ENCODE results near the gene ZNF518B. TPM values are rescaled to one million over a fixed set of nuclear protein-coding genes. Genes with fewer than 3 reads are reported as not detected.
A peak's percentile ranks its signal among the peaks of the same experiment; 100 is the strongest.
"Not testable (repeated sequence)": the region's sequence is repeated elsewhere in the genome, so short reads cannot be mapped to it uniquely, and the experiment has no call there.

Gene ZNF518B
- total RNA-seq, 1 experiment from 2014 or later: 4.7 TPM

- no peak for DNase-seq (ENCODE audit: low read depth)
- in situ Hi-C loops (cut with HindIII; ENCODE audit: low pct_unique_long_range_greater_than_20kb, low sequenced_read_pairs): no loop called here
Observed at GRCh38 chr4:10460313-10461047, 3.3 kb upstream of the ZNF518B start.

DNA sequence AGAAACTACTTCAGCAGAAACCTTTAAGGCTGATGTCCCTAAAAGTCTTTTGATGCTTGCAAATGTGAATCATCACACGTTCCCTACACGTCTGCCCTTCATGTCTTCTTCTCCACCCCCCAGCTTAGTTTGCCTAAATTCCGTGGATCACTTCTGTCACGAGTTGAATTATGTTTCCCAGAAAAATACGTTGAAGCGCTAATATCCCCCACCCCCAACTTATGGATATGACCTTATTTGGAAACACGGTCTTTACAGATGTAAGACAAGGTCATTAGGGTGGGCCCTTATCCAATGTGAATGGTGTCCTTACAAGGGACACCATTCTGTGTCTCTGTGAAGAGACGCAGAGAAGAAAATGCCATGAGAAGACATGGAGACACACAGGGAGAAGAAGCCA is 2.1 kb upstream of the ZNF518B start:
- in situ Hi-C loops (cut with HindIII; ENCODE audit: low pct_unique_long_range_greater_than_20kb, low sequenced_read_pairs): no loop called here

DNA sequence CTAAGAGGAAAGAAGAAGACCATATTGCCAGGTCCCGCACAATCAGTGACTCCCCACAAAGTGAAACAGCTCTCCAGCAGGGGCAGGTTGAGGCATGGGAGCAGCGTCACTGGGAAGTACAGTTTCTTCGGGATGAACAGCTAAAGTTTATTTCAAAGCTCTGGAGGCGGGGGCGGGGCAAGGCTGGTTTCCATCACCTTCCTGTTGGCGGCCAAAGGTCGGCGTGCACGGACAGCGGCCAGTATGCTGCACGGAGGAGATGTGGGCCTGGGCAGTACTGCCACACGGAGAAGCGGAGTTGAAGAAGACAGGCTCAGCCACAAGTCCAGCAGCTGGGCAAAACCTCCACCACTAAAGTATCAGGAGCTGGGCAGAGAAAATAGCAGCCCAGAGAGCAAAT is 951 bp upstream of the ZNF518B start:
- in situ Hi-C loops (cut with HindIII; ENCODE audit: low pct_unique_long_range_greater_than_20kb, low sequenced_read_pairs): no loop called here
- DNase-seq (ENCODE audit: low read depth): no peak

More for the DNA sequence above, 2.1 kb upstream of the ZNF518B start:
- DNase-seq (ENCODE audit: low read depth): no peak

DNA sequence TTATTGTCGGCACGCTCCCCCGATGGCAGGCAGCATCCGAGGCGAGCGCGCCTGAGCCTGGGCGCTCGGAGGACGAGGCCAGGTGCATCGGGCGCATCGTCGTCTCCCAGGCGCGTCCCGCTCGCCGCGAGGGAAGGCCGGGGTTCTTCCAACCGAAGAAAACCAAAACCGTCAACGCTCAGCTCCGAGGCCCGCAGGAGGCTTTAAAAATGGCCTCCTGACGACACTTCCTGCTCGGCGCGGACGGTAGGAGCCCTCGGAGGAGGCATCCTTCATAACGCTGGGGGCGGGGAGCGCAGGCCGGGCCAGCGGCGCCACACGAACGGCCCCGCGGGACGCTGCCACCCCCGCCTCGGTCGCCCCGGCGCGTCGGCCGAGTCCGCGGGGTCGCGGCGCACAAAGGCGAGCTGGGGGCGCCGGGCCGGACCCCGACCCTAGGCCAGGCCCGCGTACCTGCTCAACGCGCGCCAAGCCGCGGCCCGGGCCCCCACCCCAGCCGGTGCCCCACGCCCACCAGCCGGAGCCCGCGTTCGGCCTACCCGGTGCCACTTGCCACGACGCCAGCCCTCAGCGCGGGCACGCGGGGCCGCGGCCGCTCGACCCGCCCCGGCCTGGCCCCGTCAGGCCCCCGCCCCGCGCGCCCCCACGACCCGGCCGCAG is 501 bp downstream of the ZNF518B start:
- peak; percentile 26 for DNase-seq (ENCODE audit: low read depth)
- in situ Hi-C loops (cut with HindIII; ENCODE audit: low pct_unique_long_range_greater_than_20kb, low sequenced_read_pairs): no loop called here

- in situ Hi-C loops (cut with HindIII; ENCODE audit: low pct_unique_long_range_greater_than_20kb, low sequenced_read_pairs): no loop called here
Observed at GRCh38 chr4:10456260-10456594, 999 bp downstream of the ZNF518B start.

GRCh38 chr4:10455133-10455532 is 2.1 kb downstream of the ZNF518B start:
- no peak for DNase-seq (ENCODE audit: low read depth)
- in situ Hi-C loops (cut with HindIII; ENCODE audit: low pct_unique_long_range_greater_than_20kb, low sequenced_read_pairs): no loop called here

More at GRCh38 chr4:10456260-10456594, 999 bp downstream of the ZNF518B start:
- DNase-seq (ENCODE audit: low read depth): no peak

DNA sequence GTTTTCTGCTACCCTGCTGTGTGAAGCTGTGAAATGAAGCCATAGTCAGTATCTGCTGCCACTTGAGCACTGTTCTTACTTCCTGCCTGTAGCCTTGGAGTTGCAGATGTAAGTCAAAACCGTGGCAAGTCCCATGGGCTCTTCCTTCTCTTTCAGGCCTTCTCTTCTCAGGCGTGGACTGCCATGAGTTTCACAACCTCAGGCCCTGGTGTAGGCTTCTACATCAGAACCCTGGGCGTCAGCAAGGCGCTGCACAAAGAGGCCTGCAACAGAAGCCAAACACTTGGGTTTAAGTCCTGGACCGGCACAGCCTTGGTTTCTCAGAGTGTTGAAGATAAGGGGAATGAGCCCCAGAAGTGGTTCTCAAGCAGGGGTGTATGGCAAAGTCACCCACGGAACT is 2.5 kb downstream of the ZNF518B start:
- in situ Hi-C loops (cut with HindIII; ENCODE audit: low pct_unique_long_range_greater_than_20kb, low sequenced_read_pairs): no loop called here
- DNase-seq (ENCODE audit: low read depth): no peak

GRCh38 chr4:10454121-10454520 is 3.1 kb downstream of the ZNF518B start:
- in situ Hi-C loops (cut with HindIII; ENCODE audit: low pct_unique_long_range_greater_than_20kb, low sequenced_read_pairs): no loop called here
- no peak for DNase-seq (ENCODE audit: low read depth)

- in situ Hi-C loops (cut with HindIII; ENCODE audit: low pct_unique_long_range_greater_than_20kb, low sequenced_read_pairs): no loop called here
- DNase-seq (ENCODE audit: low read depth): no peak
Observed at GRCh38 chr4:10448991-10449390, 8.2 kb downstream of the ZNF518B start.

DNA sequence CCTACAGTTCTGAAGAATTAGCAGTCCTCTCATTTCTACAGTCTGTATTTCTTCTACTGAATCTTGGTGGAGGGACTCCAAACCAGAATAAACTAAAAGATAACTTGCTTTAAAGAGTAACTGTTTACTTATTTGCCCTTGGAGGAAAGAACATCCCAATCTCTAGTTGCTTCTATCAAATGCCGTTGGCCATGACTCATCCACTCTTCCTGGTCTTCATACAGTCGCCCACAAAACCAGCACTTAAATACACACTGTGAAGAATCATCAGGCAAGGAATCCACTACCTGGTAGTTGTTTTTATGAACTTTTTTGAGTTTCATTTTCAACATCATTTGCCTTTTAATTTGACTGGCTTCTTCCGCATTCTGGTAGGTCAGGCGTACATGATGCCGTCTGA is 14.2 kb downstream of the ZNF518B start:
- no peak for DNase-seq (ENCODE audit: low read depth)
- in situ Hi-C loops (cut with HindIII; ENCODE audit: low pct_unique_long_range_greater_than_20kb, low sequenced_read_pairs): no loop called here

DNA sequence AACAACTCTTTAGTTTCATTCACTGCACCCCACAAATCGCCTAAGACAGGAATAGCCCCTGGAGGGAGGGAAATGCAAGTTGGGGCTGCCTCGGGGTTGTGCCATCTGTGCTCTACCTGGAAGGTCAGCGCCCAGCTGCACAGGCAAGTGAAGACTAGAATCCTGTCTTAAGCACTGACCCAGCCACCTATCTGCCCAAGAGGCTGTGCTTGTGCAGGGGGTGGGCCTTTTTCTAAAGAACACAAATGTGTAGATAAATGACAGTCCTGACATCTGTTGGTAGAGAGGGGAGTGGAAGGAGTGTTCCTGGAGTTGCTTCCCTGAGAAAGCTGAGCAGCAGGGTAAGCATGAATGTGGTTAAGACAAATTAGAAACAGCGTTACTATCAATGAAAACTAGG is 15.7 kb downstream of the ZNF518B start:
- no peak for DNase-seq (ENCODE audit: low read depth)

DNA sequence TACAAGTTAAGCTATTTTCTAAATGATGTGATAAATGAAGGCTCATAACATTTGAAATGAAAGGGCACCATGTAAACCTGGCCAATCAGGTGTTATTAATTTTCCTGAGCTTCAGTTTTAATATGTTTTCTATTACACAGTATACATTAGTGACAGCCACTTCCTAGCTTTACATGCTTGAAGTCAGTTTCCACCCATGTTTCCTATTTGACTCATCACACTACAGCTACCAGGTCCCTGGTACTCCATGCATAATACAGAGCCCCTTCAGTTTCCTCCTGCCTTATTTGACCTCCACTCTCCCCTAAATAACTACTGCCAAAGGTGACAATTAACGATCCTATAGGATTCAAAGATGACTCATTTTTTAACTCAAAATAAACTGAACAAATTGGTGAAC is 18.3 kb downstream of the ZNF518B start:
- no peak for DNase-seq (ENCODE audit: low read depth)
- in situ Hi-C loops (cut with HindIII; ENCODE audit: low pct_unique_long_range_greater_than_20kb, low sequenced_read_pairs): no loop called here

More for the DNA sequence above, 15.7 kb downstream of the ZNF518B start:
- in situ Hi-C loops (cut with HindIII; ENCODE audit: low pct_unique_long_range_greater_than_20kb, low sequenced_read_pairs): no loop called here

DNA sequence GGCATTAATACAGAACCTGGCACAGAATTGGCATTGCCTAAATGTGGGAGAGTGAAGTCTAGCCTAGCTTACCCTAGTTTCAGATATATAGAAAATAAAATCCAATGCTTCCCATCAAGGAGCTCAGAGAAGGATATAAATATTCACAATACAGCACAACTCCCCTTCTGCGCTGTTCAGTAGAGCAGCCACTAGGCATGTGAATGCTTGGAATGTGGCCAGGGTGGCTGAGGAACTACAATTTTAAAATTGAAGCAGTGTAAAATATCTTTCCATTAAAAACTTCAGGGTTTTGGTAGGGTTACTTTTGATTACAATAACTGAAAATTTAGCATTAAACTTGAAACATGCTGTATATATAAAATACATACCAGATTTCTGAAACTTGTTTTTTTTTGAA is 19.5 kb downstream of the ZNF518B start:
- no peak for DNase-seq (ENCODE audit: low read depth)
- in situ Hi-C loops (cut with HindIII; ENCODE audit: low pct_unique_long_range_greater_than_20kb, low sequenced_read_pairs): no loop called here

GRCh38 chr4:10427680-10428079 is 29.5 kb downstream of the ZNF518B start:
- DNase-seq (ENCODE audit: low read depth); in situ Hi-C loops (cut with HindIII; ENCODE audit: low pct_unique_long_range_greater_than_20kb, low sequenced_read_pairs): not testable (repeated sequence)

DNA sequence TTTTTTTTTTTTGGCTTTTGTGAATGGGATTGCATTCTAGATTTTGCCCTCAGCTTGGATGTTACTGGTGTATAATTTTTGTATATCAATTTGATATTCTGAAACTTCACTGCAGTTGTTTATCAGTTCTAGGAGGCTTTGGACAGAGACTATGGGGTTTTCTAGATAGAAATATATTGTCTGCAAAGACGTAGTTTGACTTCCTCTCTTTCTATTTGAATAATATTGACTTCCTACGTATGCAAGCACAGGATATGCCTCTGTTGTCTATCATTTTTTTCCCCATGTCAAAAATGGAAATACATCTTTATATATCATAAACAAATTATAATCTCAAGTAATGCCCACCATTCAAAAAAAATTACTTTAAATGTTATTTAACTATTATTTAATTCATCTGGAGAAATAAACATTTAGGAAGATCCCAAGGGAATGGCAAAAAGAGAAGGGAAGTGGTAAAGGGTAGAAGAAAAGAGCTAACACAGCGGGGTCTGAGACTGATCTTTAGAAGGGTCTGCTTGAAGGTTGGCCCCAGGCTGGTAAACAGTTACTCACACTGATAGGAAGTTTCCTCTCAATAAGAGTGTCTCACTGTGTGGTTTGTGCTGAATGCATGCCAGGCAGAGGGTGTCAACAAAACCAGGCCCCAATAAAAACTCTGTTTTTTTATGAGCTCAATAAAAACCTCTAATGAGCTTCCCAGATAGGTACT is 35.7 kb downstream of the ZNF518B start:
- in situ Hi-C loops (cut with HindIII; ENCODE audit: low pct_unique_long_range_greater_than_20kb, low sequenced_read_pairs): no loop called here
- DNase-seq (ENCODE audit: low read depth): no peak

- DNase-seq (ENCODE audit: low read depth): no peak
- in situ Hi-C loops (cut with HindIII; ENCODE audit: low pct_unique_long_range_greater_than_20kb, low sequenced_read_pairs): no loop called here
Observed at GRCh38 chr4:10417740-10418139, 39.5 kb downstream of the ZNF518B start.

DNA sequence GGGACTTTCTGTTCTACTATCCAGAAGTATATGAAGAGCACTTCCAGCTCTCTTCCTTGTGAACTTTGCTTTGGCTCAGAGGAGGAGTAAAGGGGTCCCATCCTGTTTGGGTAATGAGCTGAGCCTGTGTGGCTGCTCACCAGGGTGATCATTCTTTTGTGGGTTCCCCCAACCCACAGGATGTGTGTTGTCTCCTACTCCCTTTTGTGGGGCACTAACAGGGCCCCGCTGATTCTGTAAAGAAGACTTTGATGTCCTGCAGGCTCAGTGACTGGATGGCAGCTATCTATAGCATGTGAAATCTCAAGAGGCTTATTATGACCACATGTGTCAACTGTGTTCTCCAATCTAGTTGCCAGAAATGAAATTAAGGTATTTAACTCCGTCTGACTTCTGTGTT is 40.8 kb downstream of the ZNF518B start:
- in situ Hi-C loops (cut with HindIII; ENCODE audit: low pct_unique_long_range_greater_than_20kb, low sequenced_read_pairs): no loop called here
- no peak for DNase-seq (ENCODE audit: low read depth)

DNA sequence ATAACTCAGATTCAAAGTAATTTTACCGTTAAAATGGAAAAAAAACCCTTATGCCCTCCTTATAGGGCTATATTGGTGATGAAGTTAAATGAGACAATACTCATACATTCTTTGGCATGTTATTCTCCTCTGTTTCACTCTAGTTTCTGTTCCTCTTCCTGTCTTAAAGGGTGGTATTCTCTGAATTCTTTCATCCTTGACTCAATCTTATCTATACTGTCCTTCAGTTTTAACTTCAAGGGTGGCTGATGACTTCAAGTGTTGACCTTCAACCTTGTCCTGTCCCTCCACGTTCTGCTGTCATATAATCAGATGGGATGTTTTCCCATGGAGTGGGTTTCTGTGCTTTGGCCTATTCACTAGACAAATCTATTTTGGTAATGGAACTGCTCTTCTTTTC is 44.0 kb downstream of the ZNF518B start:
- in situ Hi-C loops (cut with HindIII; ENCODE audit: low pct_unique_long_range_greater_than_20kb, low sequenced_read_pairs): no loop called here
- DNase-seq (ENCODE audit: low read depth): no peak

- in situ Hi-C loops (cut with HindIII; ENCODE audit: low pct_unique_long_range_greater_than_20kb, low sequenced_read_pairs): no loop called here
- no peak for DNase-seq (ENCODE audit: low read depth)
Observed at GRCh38 chr4:10405672-10406071, 51.6 kb downstream of the ZNF518B start.
